Hematopoietic multipotent progenitor cell treated with erythropoietin and hydrocortisone succinate and interleukin-3 and kit ligand, for 15 days (in vitro differentiated cells): ENCODE measurements around the gene PPFIA1.

ENCODE experiments used
- DNase-seq: peaks from one replicate; pipeline ENCODE4 v3.0.0-alpha.2; 2015; ENCODE audit warnings: low spot score

Gene PPFIA1

GRCh38 chr11:70433038-70433437 lies 162.5 kb downstream of the PPFIA1 start:
- DNase-seq: no peak

GRCh38 chr11:70433526-70433925 lies 163.0 kb downstream of the PPFIA1 start:
- DNase-seq: no peak
